ENCODE measurements around the gene FMNL3.

- TF ChIP-seq IRF2 (CRISPR knock-in tag; IDR thresholded peaks at IDR 0.05) (no peak), ZNF264 (CRISPR knock-in tag; IDR thresholded peaks at IDR 0.05) (no peak), MXD4 (CRISPR knock-in tag; IDR thresholded peaks at IDR 0.05) (no peak), ISL2 (CRISPR knock-in tag; IDR thresholded peaks at IDR 0.05) (no peak), ZNF230 (CRISPR knock-in tag; IDR thresholded peaks at IDR 0.05) (no peak), ZSCAN29 (CRISPR knock-in tag; conservative IDR thresholded peaks at IDR 0.05) (no peak), KDM3A (CRISPR knock-in tag; IDR thresholded peaks at IDR 0.05; ENCODE audit: low read depth) (no peak), TBP (CRISPR knock-in tag; IDR thresholded peaks at IDR 0.05) (no peak)
Observed at GRCh38 chr12:49658276-49658675, 48.9 kb downstream of the FMNL3 start.
